Ishikawa (cell line): Measurements from ENCODE around the gene SRL.

Experiments used
- EGR1 ChIP-seq: IDR thresholded peaks from 2 replicates; pipeline ENCODE4 v1.6.1; 2012
- REST ChIP-seq: IDR thresholded peaks from 2 replicates; pipeline ENCODE4 v1.6.1; 2012; ENCODE audit warnings: low read depth, mild to moderate bottlenecking

GRCh38 chr16:4290236-4290830, 48.5 kb upstream of the SRL start:
- TF ChIP-seq EGR1 (no peak), REST (no peak)
